ENCODE measurements around the gene PPM1D. TPM values are rescaled to one million over a fixed set of nuclear protein-coding genes. Genes with fewer than 3 reads are reported as not detected.
A peak's percentile ranks its signal among the peaks of the same experiment; 100 is the strongest.

Gene PPM1D
- total RNA-seq, 1 experiment from 2014 or later: 14.3 TPM

DNA sequence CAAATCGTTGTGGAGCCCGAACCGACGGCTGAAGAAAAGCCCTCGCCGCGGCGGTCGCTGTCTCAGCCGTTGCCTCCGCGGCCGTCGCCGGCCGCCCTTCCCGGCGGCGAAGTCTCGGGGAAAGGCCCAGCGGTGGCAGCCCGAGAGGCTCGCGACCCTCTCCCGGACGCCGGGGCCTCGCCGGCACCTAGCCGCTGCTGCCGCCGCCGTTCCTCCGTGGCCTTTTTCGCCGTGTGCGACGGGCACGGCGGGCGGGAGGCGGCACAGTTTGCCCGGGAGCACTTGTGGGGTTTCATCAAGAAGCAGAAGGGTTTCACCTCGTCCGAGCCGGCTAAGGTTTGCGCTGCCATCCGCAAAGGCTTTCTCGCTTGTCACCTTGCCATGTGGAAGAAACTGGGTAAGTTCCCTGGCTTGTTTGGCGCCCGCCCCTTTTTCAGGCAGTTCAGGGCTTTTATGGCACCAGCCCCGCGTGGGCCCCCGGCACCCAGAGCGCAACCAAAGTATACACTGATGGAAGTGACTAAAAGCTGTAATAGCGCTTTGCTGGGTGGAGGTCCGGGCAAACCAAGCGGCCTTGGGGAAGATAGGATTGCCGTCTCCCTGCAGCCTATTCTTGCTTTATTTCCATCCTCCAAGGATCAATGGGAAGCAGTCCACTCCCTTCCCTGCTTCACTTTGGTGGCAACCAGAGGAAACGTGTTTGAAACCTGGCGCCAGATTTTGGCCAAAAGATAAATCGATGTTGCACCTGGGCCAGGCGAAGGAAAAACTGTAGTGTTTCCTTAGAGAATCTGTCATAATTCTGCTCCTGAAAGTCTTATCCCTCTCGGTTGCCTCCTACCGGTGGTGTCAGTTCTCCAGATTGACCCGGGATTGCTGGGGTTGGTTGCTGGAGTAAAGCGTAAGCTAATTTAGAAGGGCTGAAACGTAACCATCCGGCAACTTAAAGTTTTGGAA lies 775 bp downstream of the PPM1D start:
- H3K27me3 Mint-ChIP-seq (ENCODE audit: insufficient read depth, unreplicated experiment): no peaks in the 10 kb centered on the region
- intact Hi-C loops (cut with micrococcal nuclease): loop anchor here (1.0 to 2.0 kb wide), 3 partner anchors 38 to 77 kb away; partner anchors contain the start of gene BCAS3
- ChIA-PET POLR2A (interaction anchor here (0.8 to 8.7 kb wide), 26 partner anchors 8 to 1445 kb away, joined by 3 to 113 read pairs (median 5); partner anchors contain the start of genes APPBP2, BCAS3, HEATR6 and PRR11), CTCF (interaction anchor here (0.5 to 1.6 kb wide), 12 partner anchors 15 to 212 kb away, joined by 3 to 9 read pairs (median 4); no protein-coding TSS in a partner anchor)
- no peaks in the 10 kb centered on the region for H3K9me3 Mint-ChIP-seq (ENCODE audit: unreplicated experiment)
- H3K4me1 Mint-ChIP-seq (ENCODE audit: insufficient read depth, unreplicated experiment): peaks cover 6% of the 10 kb centered on the region
- H3K4me3 Mint-ChIP-seq (ENCODE audit: unreplicated experiment): peak overlapping the region; percentile 86
- H3K36me3 Mint-ChIP-seq (ENCODE audit: insufficient read depth, unreplicated experiment): no peaks in the 10 kb centered on the region
- peak overlapping the region; percentile 89 for H3K27ac Mint-ChIP-seq (ENCODE audit: low read depth, unreplicated experiment)
- TSS peak; percentile 31 for BruUV-seq (replicated peaks)
- TF ChIP-seq, protein P1, sequence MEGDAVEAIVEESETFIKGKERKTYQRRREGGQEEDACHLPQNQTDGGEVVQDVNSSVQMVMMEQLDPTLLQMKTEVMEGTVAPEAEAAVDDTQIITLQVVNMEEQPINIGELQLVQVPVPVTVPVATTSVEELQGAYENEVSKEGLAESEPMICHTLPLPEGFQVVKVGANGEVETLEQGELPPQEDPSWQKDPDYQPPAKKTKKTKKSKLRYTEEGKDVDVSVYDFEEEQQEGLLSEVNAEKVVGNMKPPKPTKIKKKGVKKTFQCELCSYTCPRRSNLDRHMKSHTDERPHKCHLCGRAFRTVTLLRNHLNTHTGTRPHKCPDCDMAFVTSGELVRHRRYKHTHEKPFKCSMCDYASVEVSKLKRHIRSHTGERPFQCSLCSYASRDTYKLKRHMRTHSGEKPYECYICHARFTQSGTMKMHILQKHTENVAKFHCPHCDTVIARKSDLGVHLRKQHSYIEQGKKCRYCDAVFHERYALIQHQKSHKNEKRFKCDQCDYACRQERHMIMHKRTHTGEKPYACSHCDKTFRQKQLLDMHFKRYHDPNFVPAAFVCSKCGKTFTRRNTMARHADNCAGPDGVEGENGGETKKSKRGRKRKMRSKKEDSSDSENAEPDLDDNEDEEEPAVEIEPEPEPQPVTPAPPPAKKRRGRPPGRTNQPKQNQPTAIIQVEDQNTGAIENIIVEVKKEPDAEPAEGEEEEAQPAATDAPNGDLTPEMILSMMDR (IDR thresholded peaks at IDR 0.05; ENCODE audit: unreplicated experiment): peak; percentile 53
- DNase-seq (ENCODE audit: unreplicated experiment): peak; percentile 89

GRCh38 chr17:60601447-60602384 lies 1.7 kb downstream of the PPM1D start:
- peak; percentile 85 for DNase-seq (ENCODE audit: unreplicated experiment)
- BruUV-seq (replicated peaks): TSS peak; percentile 37
- ChIA-PET CTCF (interaction anchor here (0.5 to 1.4 kb wide), 10 partner anchors 9 to 1273 kb away, joined by 3 to 9 read pairs (median 4); no protein-coding TSS in a partner anchor), POLR2A (interaction anchor here (0.7 to 8.7 kb wide), 15 partner anchors 8 to 519 kb away, joined by 3 to 113 read pairs (median 5); partner anchors contain the start of genes APPBP2, BCAS3 and USP32)
- TF ChIP-seq, protein P1 (IDR thresholded peaks at IDR 0.05; ENCODE audit: unreplicated experiment): no peak
- H3K4me1 Mint-ChIP-seq (ENCODE audit: insufficient read depth, unreplicated experiment): peaks cover 11% of the 10 kb centered on the region
- no peaks in the 10 kb centered on the region for H3K27me3 Mint-ChIP-seq (ENCODE audit: insufficient read depth, unreplicated experiment)
- H3K36me3 Mint-ChIP-seq (ENCODE audit: insufficient read depth, unreplicated experiment): no peaks in the 10 kb centered on the region
- intact Hi-C loops (cut with micrococcal nuclease): loop anchor here (1.0 to 2.0 kb wide), 2 partner anchors 37 to 77 kb away; no protein-coding TSS in a partner anchor
- H3K4me3 Mint-ChIP-seq (ENCODE audit: unreplicated experiment): peak overlapping the region; percentile 86
- peak overlapping the region; percentile 24 for H3K27ac Mint-ChIP-seq (ENCODE audit: low read depth, unreplicated experiment)
- H3K9me3 Mint-ChIP-seq (ENCODE audit: unreplicated experiment): no peaks in the 10 kb centered on the region

DNA sequence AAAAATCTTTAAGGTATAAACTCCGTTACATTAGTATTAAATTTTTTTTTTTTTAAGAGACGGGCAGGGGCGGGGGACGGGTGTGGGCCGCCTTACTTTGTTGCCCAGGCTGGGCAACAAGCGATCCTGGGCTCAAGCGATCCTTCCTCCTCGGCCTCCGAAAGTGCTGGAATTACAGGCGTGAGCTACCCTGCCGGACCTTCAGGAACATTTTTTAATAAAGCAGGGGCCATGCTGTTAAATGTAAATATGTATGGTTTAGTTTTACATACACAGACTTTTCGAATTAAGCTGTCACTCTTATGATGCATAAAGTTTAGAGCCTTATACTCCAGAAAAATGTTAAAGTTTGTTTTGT lies 2.4 kb downstream of the PPM1D start:
- H3K4me1 Mint-ChIP-seq (ENCODE audit: insufficient read depth, unreplicated experiment): peaks cover 11% of the 10 kb centered on the region
- POLR2A ChIA-PET: interaction anchor here (0.7 to 8.7 kb wide), 7 partner anchors 15 to 210 kb away, joined by 3 to 113 read pairs (median 8); partner anchors contain the start of genes APPBP2, BCAS3 and USP32

More for the DNA sequence above, 2.4 kb downstream of the PPM1D start:
- BruUV-seq (replicated peaks): no TSS peak
- H3K9me3 Mint-ChIP-seq (ENCODE audit: unreplicated experiment): no peaks in the 10 kb centered on the region
- no peaks in the 10 kb centered on the region for H3K27me3 Mint-ChIP-seq (ENCODE audit: insufficient read depth, unreplicated experiment)
- CTCF ChIA-PET: interaction anchor here (0.6 to 1.2 kb wide), 4 partner anchors 10 to 1679 kb away, joined by 3 to 6 read pairs (median 3); no protein-coding TSS in a partner anchor
- H3K4me3 Mint-ChIP-seq (ENCODE audit: unreplicated experiment): peak overlapping the region; percentile 86
- TF ChIP-seq, protein P1 (IDR thresholded peaks at IDR 0.05; ENCODE audit: unreplicated experiment): no peak
- peak; percentile 30 for DNase-seq (ENCODE audit: unreplicated experiment)
- H3K27ac Mint-ChIP-seq (ENCODE audit: low read depth, unreplicated experiment): peak overlapping the region; percentile 24
- H3K36me3 Mint-ChIP-seq (ENCODE audit: insufficient read depth, unreplicated experiment): peaks cover under 1% of the 10 kb centered on the region
- intact Hi-C loops (cut with micrococcal nuclease): no loop called here
